Neuronal stem cell (in vitro differentiated cells): Measurements from ENCODE around the gene HERC5.

Experiments used
- DNase-seq: peaks from one replicate; pipeline ENCODE4 v3.0.0-alpha.2; 2013; ENCODE audit warnings: low spot score
- H2AFZ ChIP-seq: one replicate; pipeline ENCODE4 v1.6.1; 2013; ENCODE audit warnings: mild to moderate bottlenecking, low read length, inconsistent platforms
- H2AK5ac ChIP-seq: 2 replicates; pipeline ENCODE4 v1.6.1; 2013; ENCODE audit warnings: low read depth, mild to moderate bottlenecking, inconsistent platforms, low read length, moderate library complexity, mixed read lengths
- H2BK120ac ChIP-seq: 2 replicates; pipeline ENCODE4 v1.6.1; 2013; ENCODE audit warnings: low read depth, mild to moderate bottlenecking, inconsistent platforms, low read length, moderate library complexity, mixed read lengths
- H2BK12ac ChIP-seq: one replicate; pipeline ENCODE4 v1.6.1; 2013; ENCODE audit warnings: low read length, inconsistent platforms
- H2BK15ac ChIP-seq: 2 replicates; pipeline ENCODE4 v1.6.1; 2013; ENCODE audit warnings: mild to moderate bottlenecking, low read length, inconsistent platforms, mixed read lengths
- H2BK5ac ChIP-seq: one replicate; pipeline ENCODE4 v1.6.1; 2013; ENCODE audit warnings: inconsistent platforms, mild to moderate bottlenecking, low read length, moderate library complexity
- H3K14ac ChIP-seq: one replicate; pipeline ENCODE4 v1.6.1; 2013; ENCODE audit warnings: low read length, inconsistent platforms
- H3K18ac ChIP-seq: 2 replicates; pipeline ENCODE4 v1.6.1; 2013; ENCODE audit warnings: low read length, inconsistent platforms
- H3K23ac ChIP-seq: 2 replicates; pipeline ENCODE4 v1.6.1; 2013; ENCODE audit warnings: low read depth, mild to moderate bottlenecking, mixed read lengths, low read length, inconsistent platforms; ENCODE audit not compliant: poor library complexity
- H3K27ac ChIP-seq: replicated peaks from 3 replicates; pipeline ENCODE4 v1.5.1; 2013; ENCODE audit warnings: low read length, inconsistent platforms
- H3K27me3 ChIP-seq, 3 experiments: 2 replicates each; pipeline ENCODE4 v1.6.1; 2013; ENCODE audit warnings: low read length in 3 of 3, mild to moderate bottlenecking in 2 of 3, inconsistent platforms in 1 of 3, low read depth in 1 of 3, mixed read lengths in 1 of 3, moderate library complexity in 1 of 3; ENCODE audit not compliant: control insufficient read depth in 3 of 3, insufficient read depth in 3 of 3
- H3K36me3 ChIP-seq, 2 donors: replicated peaks in 1 of 2; 2 replicates each; pipeline ENCODE4 v1.6.1; 2013; ENCODE audit warnings: low read length in 2 of 2; ENCODE audit not compliant: control insufficient read depth in 2 of 2, insufficient read depth in 2 of 2
- H3K4ac ChIP-seq: 2 replicates; pipeline ENCODE4 v1.6.1; 2013; ENCODE audit warnings: inconsistent platforms, mild to moderate bottlenecking, low read length, moderate library complexity
- H3K4me1 ChIP-seq, 2 donors: 1 replicate in 1 of 2; 2 replicates in 1 of 2; pipeline ENCODE4 v1.6.1; 2013; ENCODE audit warnings: low read length in 2 of 2, low read depth in 1 of 2; ENCODE audit not compliant: control insufficient read depth in 2 of 2, insufficient read depth in 1 of 2
- H3K4me2 ChIP-seq: one replicate; pipeline ENCODE4 v1.6.1; 2013; ENCODE audit warnings: mild to moderate bottlenecking, low read length, inconsistent platforms; ENCODE audit not compliant: insufficient read depth, poor library complexity, severe bottlenecking
- H3K4me3 ChIP-seq, 2 donors: 2 replicates each; pipeline ENCODE4 v1.5.1; 2013; ENCODE audit warnings: low read length in 2 of 2, mild to moderate bottlenecking in 2 of 2, inconsistent platforms in 1 of 2, moderate library complexity in 1 of 2
- H3K79me1 ChIP-seq: one replicate; pipeline ENCODE4 v1.6.1; 2013; ENCODE audit warnings: low read depth, mild to moderate bottlenecking, inconsistent platforms, low read length, moderate library complexity
- H3K9ac ChIP-seq: one replicate; pipeline ENCODE4 v1.6.1; 2013; ENCODE audit warnings: mild to moderate bottlenecking, low read depth, low read length, inconsistent platforms; ENCODE audit not compliant: poor library complexity
- H3K9me3 ChIP-seq, 2 donors: replicated peaks in 1 of 2; 2 replicates each; pipeline versions ENCODE3 to v1.6.1; 2013; ENCODE audit warnings: low read length in 2 of 2, mild to moderate bottlenecking in 2 of 2, inconsistent platforms in 1 of 2, low read depth in 1 of 2, mixed read lengths in 1 of 2, moderate library complexity in 1 of 2; ENCODE audit not compliant: control insufficient read depth in 2 of 2, insufficient read depth in 1 of 2
- H4K8ac ChIP-seq: one replicate; pipeline ENCODE4 v1.6.1; 2013; ENCODE audit warnings: low read depth, mild to moderate bottlenecking, inconsistent platforms, low read length, moderate library complexity
- H4K91ac ChIP-seq: one replicate; pipeline ENCODE4 v1.6.1; 2013; ENCODE audit warnings: low read length, low read depth, mild to moderate bottlenecking, inconsistent platforms; ENCODE audit not compliant: poor library complexity
- WGBS, 2 donors: extraction: QIAGEN DNeasy Blood & Tissue Kit; methylation state at CpG; one replicate each; pipeline ENCODE4 v1.1.7; 2013; ENCODE audit warnings: missing lambda C conversion rate in 2 of 2, mixed read lengths in 1 of 2; ENCODE audit not compliant: insufficient read length in 2 of 2, insufficient replicate concordance in 1 of 2; ENCODE audit errors: extremely low coverage in 2 of 2; 5-methylcytosine and 5-hydroxymethylcytosine counted together

Gene HERC5

GRCh38 chr4:88458104-88458740, 1.3 kb downstream of the HERC5 start:
- Histone ChIP-seq H3K4ac (no peak overlapping the region), H4K8ac (no peak overlapping the region), H3K4me2 (no peak overlapping the region), H3K27me3 (peaks cover 9 to 24% (median 16%) of the 10 kb centered on the region in 3 experiments), H3K23ac (no peak overlapping the region), H2BK15ac (no peak overlapping the region), H3K14ac (no peak overlapping the region), H2BK5ac (no peak overlapping the region), H3K9me3 (no peaks in the 10 kb centered on the region), H2AK5ac (no peak overlapping the region), H2BK12ac (no peak overlapping the region), H3K4me1 (peaks cover 0 to 2% of the 10 kb centered on the region in 2 donors), H3K9ac (no peak overlapping the region), H2AFZ (peak overlapping the region; percentile 98), H3K27ac (no peak overlapping the region), H2BK120ac (no peak overlapping the region), H4K91ac (no peak overlapping the region), H3K18ac (no peak overlapping the region), H3K4me3 (no peak overlapping the region), H3K79me1 (no peaks in the 10 kb centered on the region), H3K36me3 (no peaks in the 10 kb centered on the region)
- WGBS, 2 donors: 100% methylated on average over 2 of the region's 7 CpGs; no CpG with 5 or more reads in 1 of the 2 donors
- DNase-seq: no peak

- H2AFZ ChIP-seq: no peak overlapping the region
- no CpG with 5 or more reads among the region's 1 CpG for WGBS, 2 donors
These were observed 8.8 kb downstream of the HERC5 start for GRCh38 chr4:88465653-88466192.

DNA sequence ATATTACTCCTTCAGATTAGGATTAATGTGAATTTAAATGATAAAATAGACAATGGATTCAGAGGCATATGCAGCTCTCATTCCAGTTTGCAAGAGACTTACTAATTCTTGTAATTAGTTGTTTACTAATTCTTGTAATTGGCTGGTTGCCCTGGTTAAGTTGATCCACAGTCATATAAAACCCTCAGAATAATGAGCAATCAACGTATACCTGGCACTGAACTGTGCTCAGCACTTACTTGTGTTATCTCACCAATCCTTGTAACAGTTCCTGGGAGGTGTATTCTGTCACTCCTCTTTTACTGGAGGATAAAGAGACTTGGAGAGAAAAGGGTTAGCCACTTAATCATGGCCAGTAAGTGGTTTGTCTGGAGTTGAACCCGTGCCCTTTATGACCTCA, 10.5 kb downstream of the HERC5 start:
- Histone ChIP-seq H4K8ac (no peak overlapping the region), H2AK5ac (no peak overlapping the region), H2BK120ac (no peak overlapping the region), H3K27ac (no peak overlapping the region), H3K18ac (no peak overlapping the region), H3K4me3 (no peak overlapping the region), H3K14ac (no peak overlapping the region), H4K91ac (no peak overlapping the region), H3K36me3 (no peaks in the 10 kb centered on the region), H3K4ac (no peak overlapping the region), H2AFZ (no peak overlapping the region), H3K9ac (no peak overlapping the region), H3K79me1 (no peaks in the 10 kb centered on the region), H3K27me3 (no peaks in the 10 kb centered on the region), H3K4me2 (no peak overlapping the region), H2BK12ac (no peak overlapping the region), H3K4me1 (no peaks in the 10 kb centered on the region), H3K23ac (no peak overlapping the region), H2BK5ac (no peak overlapping the region), H3K9me3 (no peaks in the 10 kb centered on the region), H2BK15ac (no peak overlapping the region)
- no peak for DNase-seq
- WGBS, 2 donors: no CpG with 5 or more reads among the region's 2 CpGs

More at GRCh38 chr4:88465653-88466192, 8.8 kb downstream of the HERC5 start:
- Histone ChIP-seq H3K4ac (no peak overlapping the region), H3K4me1 (no peaks in the 10 kb centered on the region), H3K27me3 (no peaks in the 10 kb centered on the region), H3K18ac (no peak overlapping the region), H2BK120ac (no peak overlapping the region), H2BK5ac (no peak overlapping the region), H3K79me1 (no peaks in the 10 kb centered on the region), H3K9me3 (no peaks in the 10 kb centered on the region), H3K36me3 (no peaks in the 10 kb centered on the region), H2BK15ac (no peak overlapping the region), H3K9ac (no peak overlapping the region), H3K27ac (no peak overlapping the region), H3K4me2 (no peak overlapping the region), H3K14ac (no peak overlapping the region), H3K4me3 (no peak overlapping the region), H2BK12ac (no peak overlapping the region), H4K8ac (no peak overlapping the region), H2AK5ac (no peak overlapping the region), H3K23ac (no peak overlapping the region), H4K91ac (no peak overlapping the region)
- DNase-seq: no peak

- H2BK120ac ChIP-seq: no peak overlapping the region
- H3K14ac ChIP-seq: no peak overlapping the region
- no peak overlapping the region for H3K18ac ChIP-seq
- H2AK5ac ChIP-seq: no peak overlapping the region
- no peaks in the 10 kb centered on the region for H3K79me1 ChIP-seq
- H3K27me3 ChIP-seq: no peaks in the 10 kb centered on the region
- no peak overlapping the region for H3K4ac ChIP-seq
- H4K8ac ChIP-seq: no peak overlapping the region
- H3K4me2 ChIP-seq: no peak overlapping the region
- no peak overlapping the region for H3K23ac ChIP-seq
- no peak overlapping the region for H2BK15ac ChIP-seq
- no peak overlapping the region for H3K9ac ChIP-seq
- WGBS, 2 donors: 80% methylated on average over 1 of the region's 5 CpGs; no CpG with 5 or more reads in 1 of the 2 donors
- H3K4me3 ChIP-seq: no peak overlapping the region
- H3K27ac ChIP-seq: no peak overlapping the region
- H2BK5ac ChIP-seq: no peak overlapping the region
- no peak overlapping the region for H2AFZ ChIP-seq
- H3K36me3 ChIP-seq: no peaks in the 10 kb centered on the region
- H3K9me3 ChIP-seq: no peaks in the 10 kb centered on the region
- no peaks in the 10 kb centered on the region for H3K4me1 ChIP-seq
- H4K91ac ChIP-seq: no peak overlapping the region
- no peak overlapping the region for H2BK12ac ChIP-seq
- DNase-seq: no peak
These were observed 20.4 kb downstream of the HERC5 start for GRCh38 chr4:88477229-88477860.
